ENCODE results near the gene ELAC2.

The ELAC2 gene

DNA sequence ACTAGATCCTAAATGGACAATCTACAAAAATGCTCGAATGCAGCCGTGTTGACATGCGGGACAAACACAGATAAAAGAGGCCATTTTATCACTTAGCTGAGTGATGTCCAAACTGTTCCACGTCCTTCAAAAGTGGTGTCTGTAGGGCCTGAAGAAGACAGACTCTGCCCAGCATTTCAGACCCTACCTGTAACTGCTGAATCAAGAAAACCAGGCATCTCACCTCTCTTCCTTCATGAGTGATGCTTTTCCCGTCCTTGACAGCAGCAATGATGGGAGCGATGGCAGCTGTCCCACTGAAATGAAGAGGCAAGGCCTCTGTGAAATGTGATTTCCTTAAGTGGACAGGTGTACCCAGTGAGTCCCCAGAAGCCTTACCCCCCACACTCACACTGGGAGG, 12.3 kb downstream of the ELAC2 start:
- in situ Hi-C loops (cut with HindIII; ENCODE audit: low pct_unique_long_range_greater_than_20kb, low sequenced_read_pairs), result no loop called here
- DNase-seq (ENCODE audit: low read depth in 1 of 2, low spot score in 1 of 2), result no peak
- no peak for TF ChIP-seq JUND (IDR thresholded peaks at IDR 0.05; ENCODE audit: low read depth)

DNA sequence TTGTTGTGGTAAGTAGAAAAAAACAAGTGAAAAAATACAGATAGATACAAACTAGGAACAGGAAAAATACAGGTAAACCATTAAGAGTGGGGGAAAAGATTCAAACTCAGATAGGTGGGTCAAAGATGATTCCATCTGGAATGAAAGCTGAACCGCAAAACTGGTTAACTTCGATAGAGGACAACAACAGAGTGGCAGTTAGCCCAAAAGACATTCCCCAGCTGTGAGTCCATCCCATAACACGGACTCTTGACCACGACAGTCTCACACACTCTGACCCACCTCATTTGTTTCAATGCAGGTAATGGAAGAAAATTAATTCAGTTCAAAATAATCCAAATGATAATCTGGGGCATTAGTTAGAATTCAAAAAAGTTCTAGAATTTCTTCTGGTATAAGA, 13.5 kb downstream of the ELAC2 start:
- DNase-seq (ENCODE audit: low read depth in 1 of 2, low spot score in 1 of 2), result no peak
- TF ChIP-seq JUND (IDR thresholded peaks at IDR 0.05; ENCODE audit: low read depth), result no peak
- in situ Hi-C loops (cut with HindIII; ENCODE audit: low pct_unique_long_range_greater_than_20kb, low sequenced_read_pairs), result no loop called here

DNA sequence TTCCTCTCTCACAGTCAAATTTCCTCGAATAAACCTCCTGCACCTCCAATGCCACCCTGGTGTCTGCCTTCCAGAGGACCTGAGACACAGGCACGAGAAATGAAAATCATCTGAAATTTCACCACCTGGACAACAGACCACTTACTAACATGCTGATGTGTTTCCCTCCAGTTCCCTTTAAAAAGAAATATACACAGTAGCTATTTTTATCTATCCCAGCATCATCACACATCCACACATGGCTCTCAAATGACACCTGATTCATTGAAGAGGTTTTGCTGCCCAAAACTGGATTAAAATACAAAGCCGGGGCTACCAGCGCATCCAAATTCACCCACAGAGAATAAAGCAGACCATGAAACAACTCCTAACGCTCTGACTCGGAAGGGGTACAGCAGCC, 13.9 kb downstream of the ELAC2 start:
- no peak for TF ChIP-seq JUND (IDR thresholded peaks at IDR 0.05; ENCODE audit: low read depth)
- no peak for DNase-seq (ENCODE audit: low read depth in 1 of 2, low spot score in 1 of 2)
- in situ Hi-C loops (cut with HindIII; ENCODE audit: low pct_unique_long_range_greater_than_20kb, low sequenced_read_pairs), result no loop called here

- in situ Hi-C loops (cut with HindIII; ENCODE audit: low pct_unique_long_range_greater_than_20kb, low sequenced_read_pairs), result no loop called here
Measured at GRCh38 chr17:13003454-13003851, 14.4 kb downstream of the ELAC2 start.

GRCh38 chr17:13002761-13003453, 14.9 kb downstream of the ELAC2 start:
- DNase-seq (ENCODE audit: low read depth in 1 of 2, low spot score in 1 of 2), result peak; percentile 39 to 77
- no peak for TF ChIP-seq JUND (IDR thresholded peaks at IDR 0.05; ENCODE audit: low read depth)
- in situ Hi-C loops (cut with HindIII; ENCODE audit: low pct_unique_long_range_greater_than_20kb, low sequenced_read_pairs), result no loop called here

More at GRCh38 chr17:13003454-13003851, 14.4 kb downstream of the ELAC2 start:
- DNase-seq (ENCODE audit: low read depth in 1 of 2, low spot score in 1 of 2), result no peak
- TF ChIP-seq JUND (IDR thresholded peaks at IDR 0.05; ENCODE audit: low read depth), result no peak

DNA sequence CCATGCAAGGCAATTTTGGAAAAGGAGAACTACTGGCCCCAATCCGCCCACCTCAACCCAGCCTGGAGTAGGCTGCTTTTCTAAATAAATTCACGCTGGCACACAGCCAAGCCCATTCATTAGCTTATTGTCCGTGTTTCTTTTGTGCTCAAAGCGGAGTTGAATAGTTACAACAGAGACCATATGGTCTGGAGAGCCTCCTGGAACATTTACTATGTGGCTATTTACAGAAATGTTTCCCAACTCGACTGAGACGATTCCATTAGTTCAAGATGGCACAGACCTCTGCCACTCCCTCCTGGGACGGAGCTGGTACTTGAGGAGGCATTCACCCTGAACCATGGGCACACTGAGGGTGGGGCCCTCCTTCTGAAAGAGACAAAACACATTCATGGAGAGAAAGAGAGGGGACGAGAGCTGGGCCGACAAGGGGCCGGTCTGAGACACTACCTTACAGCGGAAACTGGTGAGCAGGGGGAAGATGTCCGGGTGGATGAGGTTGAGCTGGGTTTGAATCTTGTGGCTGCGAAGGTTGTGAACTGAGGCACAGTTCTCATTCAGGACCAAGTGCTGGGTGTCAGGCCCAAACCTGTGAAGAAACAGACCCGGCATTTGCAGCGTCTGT, 15.7 kb downstream of the ELAC2 start:
- no peak for DNase-seq (ENCODE audit: low read depth in 1 of 2, low spot score in 1 of 2)
- in situ Hi-C loops (cut with HindIII; ENCODE audit: low pct_unique_long_range_greater_than_20kb, low sequenced_read_pairs), result no loop called here
- TF ChIP-seq JUND (IDR thresholded peaks at IDR 0.05; ENCODE audit: low read depth), result no peak

DNA sequence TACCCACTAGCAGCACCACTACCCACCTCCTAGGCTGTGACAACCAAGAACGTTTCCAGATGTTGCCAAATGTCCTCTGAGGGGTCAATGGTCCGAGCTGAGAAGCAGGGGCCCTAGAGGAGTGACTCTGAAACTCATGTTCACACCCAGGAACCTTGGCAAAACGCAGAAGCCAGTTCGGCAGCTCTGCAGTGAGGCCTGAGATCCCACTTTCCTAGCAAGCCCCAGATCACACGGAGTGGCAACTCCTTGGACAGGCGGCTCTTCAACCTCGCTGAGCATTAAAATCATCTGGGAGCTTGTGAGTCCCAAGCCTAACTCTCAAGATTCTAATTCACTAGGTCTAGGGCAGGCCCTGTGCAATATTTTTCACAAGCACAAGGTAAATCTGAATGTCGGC, 17.3 kb downstream of the ELAC2 start:
- no peak for DNase-seq (ENCODE audit: low read depth in 1 of 2, low spot score in 1 of 2)
- TF ChIP-seq JUND (IDR thresholded peaks at IDR 0.05; ENCODE audit: low read depth), result no peak
- in situ Hi-C loops (cut with HindIII; ENCODE audit: low pct_unique_long_range_greater_than_20kb, low sequenced_read_pairs), result no loop called here

DNA sequence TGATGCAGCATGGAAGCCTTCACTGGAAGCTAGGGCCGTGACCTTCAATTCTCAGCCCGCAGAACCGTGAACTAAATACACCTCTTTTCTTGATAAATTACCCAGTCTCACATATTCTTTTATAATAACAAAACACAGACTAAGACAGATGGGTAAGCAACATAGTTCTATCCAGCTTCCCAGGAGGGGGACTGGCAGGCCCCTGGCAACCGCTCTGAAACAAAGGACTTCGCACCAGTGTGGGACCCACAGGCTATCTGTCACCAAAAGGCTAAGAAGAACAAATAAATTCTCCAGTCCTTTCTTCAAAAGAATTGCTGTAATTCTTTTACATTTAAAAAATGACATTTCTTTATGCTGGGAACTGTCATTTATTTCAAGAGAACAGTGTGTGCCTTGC, 19.0 kb downstream of the ELAC2 start:
- no peak for TF ChIP-seq JUND (IDR thresholded peaks at IDR 0.05; ENCODE audit: low read depth)
- no peak for DNase-seq (ENCODE audit: low read depth in 1 of 2, low spot score in 1 of 2)
- in situ Hi-C loops (cut with HindIII; ENCODE audit: low pct_unique_long_range_greater_than_20kb, low sequenced_read_pairs), result no loop called here

- in situ Hi-C loops (cut with HindIII; ENCODE audit: low pct_unique_long_range_greater_than_20kb, low sequenced_read_pairs), result no loop called here
- TF ChIP-seq JUND (IDR thresholded peaks at IDR 0.05; ENCODE audit: low read depth), result no peak
Measured at GRCh38 chr17:12998461-12998860, 19.4 kb downstream of the ELAC2 start.

GRCh38 chr17:12996941-12997340, 20.9 kb downstream of the ELAC2 start:
- no peak for TF ChIP-seq JUND (IDR thresholded peaks at IDR 0.05; ENCODE audit: low read depth)
- DNase-seq (ENCODE audit: low read depth in 1 of 2, low spot score in 1 of 2), result no peak
- in situ Hi-C loops (cut with HindIII; ENCODE audit: low pct_unique_long_range_greater_than_20kb, low sequenced_read_pairs), result no loop called here

More at GRCh38 chr17:12998461-12998860, 19.4 kb downstream of the ELAC2 start:
- no peak for DNase-seq (ENCODE audit: low read depth in 1 of 2, low spot score in 1 of 2)

DNA sequence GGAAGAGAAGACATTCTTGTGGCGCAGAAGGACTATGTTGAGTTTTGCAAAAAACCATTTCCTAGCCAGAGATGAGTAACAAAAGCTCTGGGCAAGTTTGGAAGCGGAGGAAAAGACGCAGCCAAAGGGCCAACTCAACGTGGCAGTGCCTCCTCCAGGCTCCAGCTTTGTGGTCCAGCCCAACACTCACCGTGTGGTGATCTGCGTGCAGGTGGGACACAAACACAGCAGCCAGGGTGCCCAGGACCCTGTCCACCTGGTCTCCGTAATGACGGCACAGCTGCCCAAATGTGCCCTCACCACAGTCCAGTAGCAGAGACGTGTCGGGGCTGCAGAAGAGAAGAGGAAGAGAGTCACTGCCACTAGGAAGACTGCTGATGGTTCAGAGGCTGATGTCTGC, 21.5 kb downstream of the ELAC2 start:
- no peak for TF ChIP-seq JUND (IDR thresholded peaks at IDR 0.05; ENCODE audit: low read depth)
- DNase-seq (ENCODE audit: low read depth in 1 of 2, low spot score in 1 of 2), result no peak
- in situ Hi-C loops (cut with HindIII; ENCODE audit: low pct_unique_long_range_greater_than_20kb, low sequenced_read_pairs), result no loop called here

DNA sequence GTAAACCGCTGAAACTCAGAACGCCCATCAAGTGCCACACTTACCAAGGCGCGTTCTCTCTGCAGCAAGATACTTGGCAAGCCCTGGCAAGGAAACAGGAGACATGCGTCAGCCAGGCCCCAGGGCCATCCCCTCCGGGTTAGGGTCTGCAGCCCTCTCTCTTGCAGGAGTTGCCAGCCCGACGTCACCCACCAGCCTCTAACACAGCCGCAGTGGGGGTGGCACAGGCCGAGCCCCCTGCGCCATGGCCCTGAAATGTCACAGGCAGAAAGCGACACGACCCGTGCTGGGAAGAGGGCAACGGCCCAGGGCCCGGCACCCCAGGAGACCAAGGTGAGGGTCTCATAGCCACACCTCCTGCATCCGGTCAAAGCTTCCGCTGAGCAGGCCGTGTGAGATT, 21.9 kb downstream of the ELAC2 start:
- DNase-seq (ENCODE audit: low read depth in 1 of 2, low spot score in 1 of 2), result no peak
- no peak for TF ChIP-seq JUND (IDR thresholded peaks at IDR 0.05; ENCODE audit: low read depth)
- in situ Hi-C loops (cut with HindIII; ENCODE audit: low pct_unique_long_range_greater_than_20kb, low sequenced_read_pairs), result no loop called here

- in situ Hi-C loops (cut with HindIII; ENCODE audit: low pct_unique_long_range_greater_than_20kb, low sequenced_read_pairs), result no loop called here
- DNase-seq (ENCODE audit: low read depth in 1 of 2, low spot score in 1 of 2), result no peak
- no peak for TF ChIP-seq JUND (IDR thresholded peaks at IDR 0.05; ENCODE audit: low read depth)
Measured at GRCh38 chr17:12995106-12995895, 22.5 kb downstream of the ELAC2 start.
